Measurements from ENCODE around the gene BLTP1.

DNA sequence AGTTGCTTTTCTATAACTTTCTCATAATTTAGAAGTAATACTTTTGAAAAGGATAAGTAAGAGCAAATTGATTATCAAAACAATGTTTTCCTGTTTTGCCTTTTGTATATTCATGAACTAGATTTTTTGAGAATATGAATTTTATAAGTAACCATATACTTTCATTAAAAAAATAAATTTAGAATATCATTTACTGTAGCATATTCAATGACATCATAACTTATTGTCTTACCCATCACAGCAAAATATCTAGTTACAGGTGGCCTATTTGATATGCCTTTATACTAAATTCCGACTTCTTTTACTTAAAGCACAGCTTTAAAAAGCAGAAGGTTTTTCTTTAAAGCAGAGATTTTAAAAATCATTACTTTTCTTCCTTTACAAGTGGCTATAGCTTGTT lies 20.1 kb downstream of the BLTP1 start:
- TF ChIP-seq, protein P1, sequence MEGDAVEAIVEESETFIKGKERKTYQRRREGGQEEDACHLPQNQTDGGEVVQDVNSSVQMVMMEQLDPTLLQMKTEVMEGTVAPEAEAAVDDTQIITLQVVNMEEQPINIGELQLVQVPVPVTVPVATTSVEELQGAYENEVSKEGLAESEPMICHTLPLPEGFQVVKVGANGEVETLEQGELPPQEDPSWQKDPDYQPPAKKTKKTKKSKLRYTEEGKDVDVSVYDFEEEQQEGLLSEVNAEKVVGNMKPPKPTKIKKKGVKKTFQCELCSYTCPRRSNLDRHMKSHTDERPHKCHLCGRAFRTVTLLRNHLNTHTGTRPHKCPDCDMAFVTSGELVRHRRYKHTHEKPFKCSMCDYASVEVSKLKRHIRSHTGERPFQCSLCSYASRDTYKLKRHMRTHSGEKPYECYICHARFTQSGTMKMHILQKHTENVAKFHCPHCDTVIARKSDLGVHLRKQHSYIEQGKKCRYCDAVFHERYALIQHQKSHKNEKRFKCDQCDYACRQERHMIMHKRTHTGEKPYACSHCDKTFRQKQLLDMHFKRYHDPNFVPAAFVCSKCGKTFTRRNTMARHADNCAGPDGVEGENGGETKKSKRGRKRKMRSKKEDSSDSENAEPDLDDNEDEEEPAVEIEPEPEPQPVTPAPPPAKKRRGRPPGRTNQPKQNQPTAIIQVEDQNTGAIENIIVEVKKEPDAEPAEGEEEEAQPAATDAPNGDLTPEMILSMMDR (IDR thresholded peaks at IDR 0.05; ENCODE audit: insufficient read depth, low read length, poor library complexity, severe bottlenecking), result no peak
- TF ChIP-seq EZH2phosphoT487 (conservative IDR thresholded peaks at IDR 0.05; ENCODE audit: low read length), result no peak

Data from SU-DHL-6 (cell line).